GM18519 (cell line): Measurements from ENCODE around the gene FNDC3B.

Experiments used
- ATAC-seq: cut with Tn5 transposase; IDR thresholded peaks from one replicate; pipeline ENCODE4 v1.9.1; 2021; ENCODE audit warnings: mild to moderate bottlenecking, moderate library complexity; ENCODE audit not compliant: unreplicated experiment, low FRiP score

Gene FNDC3B

DNA sequence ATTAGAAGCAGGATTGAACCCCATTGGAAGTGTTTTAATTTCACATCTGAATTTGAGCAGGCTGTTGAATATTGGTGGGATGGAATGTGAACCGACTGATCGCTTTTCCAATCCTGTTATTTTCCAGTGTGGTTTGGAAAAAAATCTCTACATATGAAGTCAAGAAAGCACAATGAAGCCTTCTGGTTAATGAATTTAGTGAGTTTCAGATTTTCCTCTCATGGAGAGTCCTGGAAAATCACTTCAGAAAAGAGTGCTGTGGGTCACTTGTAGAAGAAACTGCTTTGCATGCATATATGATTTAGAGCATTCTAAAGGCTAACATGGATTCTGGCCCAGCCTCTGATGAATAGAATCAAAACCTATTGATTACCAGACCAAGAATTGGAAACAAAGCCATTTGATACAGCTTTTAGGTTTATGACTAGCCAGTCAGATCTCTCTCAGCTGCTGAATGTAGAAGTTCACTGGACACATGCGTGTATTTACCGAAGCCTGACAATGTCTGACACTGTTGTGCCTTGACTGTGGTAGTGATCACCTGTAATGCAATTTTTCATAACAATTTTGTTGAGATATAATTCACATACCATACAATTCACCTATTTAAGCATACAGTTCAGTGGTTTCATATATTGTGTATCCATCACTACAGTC is 121.9 kb downstream of the FNDC3B start:
- no peak for ATAC-seq

DNA sequence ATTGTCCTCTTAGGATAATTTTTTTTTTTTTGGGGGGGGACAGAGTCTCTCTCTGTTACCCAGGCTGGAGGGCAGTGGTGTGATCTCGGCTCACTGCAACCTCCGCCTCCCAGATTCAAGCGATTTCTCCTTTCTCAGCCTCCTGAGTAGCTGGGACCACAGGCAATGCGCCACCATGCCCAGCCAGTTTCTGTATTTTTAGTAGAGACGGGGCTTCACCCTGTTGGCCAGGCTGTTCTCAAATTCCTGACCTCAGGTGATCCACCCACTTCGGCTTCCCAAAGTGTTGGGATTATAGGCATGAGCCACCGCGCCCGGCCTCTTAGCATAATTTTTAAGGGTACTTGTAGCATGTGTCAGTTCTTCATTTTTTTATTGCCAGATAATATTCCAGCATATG is 122.6 kb downstream of the FNDC3B start:
- ATAC-seq, result no peak

DNA sequence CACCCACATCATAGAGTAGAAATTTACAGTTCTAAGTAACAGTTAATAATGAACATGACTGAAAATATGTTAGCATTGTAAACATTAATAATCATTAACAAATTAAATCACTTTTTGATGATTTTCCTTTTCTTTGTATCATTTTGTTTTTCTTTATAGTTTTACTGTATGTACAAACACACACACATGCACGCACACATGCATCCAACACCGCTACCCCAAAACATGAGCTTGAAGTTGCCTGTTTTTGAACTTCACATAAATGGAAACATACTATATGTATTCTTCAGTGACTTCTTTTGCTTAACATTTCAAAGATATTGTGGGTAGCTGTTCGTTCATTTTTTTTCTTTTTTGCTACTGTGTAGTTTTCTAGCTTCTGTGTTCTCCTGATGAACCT is 123.9 kb downstream of the FNDC3B start:
- no peak for ATAC-seq

DNA sequence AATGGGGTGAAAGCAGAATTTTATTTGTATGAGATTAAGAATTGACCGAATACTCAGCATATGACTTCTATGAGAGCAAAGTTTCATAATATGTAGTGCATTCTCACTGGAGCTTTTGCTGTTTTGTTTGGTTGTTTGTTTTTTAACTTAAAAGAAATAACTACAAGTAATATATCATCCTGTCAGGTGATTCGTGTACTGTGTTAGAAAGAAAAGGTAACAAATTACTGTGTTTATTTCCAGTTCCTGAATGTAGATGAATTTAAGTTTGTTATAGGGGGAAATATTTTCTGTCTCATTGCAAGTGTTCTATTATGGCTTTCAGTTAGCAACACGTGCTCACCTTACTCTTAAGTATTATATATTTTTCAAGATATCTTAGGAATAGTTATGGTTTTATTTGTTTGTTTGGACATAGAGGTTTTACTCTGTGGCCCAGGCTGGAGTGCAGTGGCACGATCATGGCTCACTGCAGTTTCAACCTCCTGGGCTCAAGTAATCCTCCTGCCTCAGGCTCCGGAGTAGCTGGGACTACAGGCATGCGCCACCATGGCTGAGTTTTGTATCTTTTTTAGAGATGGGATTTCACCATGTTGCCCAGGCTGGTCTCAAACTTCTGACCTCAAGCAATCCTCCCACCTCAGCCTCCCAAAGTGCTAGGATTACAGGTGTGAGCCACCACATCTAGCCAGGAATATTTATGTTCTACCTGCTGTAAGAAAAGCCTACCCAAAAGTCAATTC is 125.4 kb downstream of the FNDC3B start:
- no peak for ATAC-seq

DNA sequence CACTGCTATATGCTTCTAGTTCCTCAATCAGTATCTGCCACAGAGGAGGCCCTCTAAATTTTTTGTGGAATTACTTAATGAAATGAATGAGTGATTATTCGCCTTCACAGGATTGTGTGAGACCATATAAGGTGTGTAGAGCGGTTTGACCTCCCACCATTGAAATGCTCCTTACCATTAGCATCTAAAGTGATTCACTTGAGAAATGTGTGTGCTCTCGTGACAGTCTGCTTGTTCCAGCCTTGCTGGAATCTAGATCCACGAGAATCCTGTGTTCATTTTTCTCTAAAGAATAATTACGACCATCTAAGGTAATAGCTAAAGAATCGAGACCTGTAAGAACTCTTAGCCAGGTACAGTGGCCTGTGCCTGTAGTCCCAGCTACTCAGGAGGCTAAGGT is 126.9 kb downstream of the FNDC3B start:
- no peak for ATAC-seq

DNA sequence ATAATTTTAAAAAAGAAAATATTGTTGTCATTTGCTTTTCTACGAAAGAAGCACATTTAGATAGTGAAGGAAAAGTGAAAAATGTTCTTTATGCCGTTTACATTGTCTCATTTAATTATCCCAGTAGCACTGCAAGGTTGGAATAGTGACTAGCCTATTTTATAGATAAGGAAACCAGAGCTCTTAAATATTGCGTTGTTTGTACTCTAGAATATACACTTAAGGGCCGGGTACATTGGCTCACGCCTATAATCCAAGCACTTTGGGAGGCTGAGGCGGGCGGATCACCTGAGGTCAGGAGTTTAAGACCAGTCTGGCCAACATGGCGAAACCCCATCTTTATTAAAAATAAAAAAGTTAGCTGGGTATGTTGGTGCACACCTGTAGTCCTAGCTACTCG is 127.5 kb downstream of the FNDC3B start:
- ATAC-seq, result no peak

DNA sequence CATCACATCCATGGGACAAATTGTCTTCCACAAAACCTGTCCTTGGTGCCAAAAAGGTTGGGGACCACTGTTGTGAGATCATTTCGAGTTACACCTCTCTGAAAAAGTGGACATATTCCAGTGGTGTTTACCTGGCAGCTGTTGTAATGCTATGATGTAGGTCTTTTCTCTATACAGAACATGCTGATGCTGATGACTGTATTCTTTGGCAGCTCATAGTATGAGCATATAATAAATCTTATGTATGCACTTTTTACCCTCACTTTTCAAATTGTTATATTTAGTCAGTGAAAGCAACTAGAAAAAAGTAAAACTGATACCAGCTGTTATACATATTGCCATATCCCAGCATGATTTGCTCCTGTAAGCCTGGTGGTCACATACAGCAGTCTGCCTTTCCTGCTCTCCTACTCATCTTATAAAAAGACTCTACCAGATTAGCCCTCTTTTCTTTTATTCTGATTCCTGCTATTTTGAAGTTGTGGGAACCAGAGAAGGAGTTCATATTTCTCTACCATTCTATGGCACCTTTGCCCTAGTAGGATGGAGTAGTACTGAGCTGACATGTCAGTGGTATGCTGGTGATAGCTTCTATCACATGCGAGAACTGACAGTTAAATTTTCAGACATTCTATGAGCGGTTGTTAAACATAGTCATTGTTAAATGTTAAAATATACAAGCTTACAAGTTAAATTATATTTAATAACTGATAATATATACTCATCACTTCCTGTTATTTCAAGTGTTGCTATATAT is 128.7 kb downstream of the FNDC3B start:
- no peak for ATAC-seq

DNA sequence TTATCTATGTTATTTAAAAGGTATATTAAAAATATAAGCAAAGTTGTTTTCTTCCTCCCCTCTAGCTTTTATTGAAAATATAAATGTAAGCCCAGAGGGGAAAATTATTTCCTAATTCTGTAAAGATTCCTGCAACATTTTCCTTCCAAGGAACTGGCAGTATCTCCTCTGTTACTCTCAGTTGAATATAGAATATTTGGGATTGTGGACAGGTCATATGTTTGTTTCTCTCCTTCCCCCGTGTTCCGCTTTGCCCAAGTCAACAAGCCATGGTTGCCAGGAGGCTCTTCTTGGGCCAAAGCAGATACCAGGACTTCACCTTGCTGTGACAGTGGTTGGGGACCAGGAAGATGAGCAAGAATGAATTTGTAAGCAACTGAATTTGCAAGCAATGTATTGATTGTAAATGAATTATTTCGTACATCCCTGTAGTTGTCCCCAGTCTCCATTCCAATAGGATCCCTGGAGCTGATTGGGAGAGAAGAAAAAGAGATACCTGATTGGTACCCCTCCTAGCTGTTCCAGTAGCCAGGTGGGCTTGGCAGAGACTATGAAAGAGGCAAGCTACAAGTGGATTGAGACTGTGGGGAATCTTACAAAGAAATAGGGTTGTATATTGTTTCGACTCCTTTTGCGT is 130.8 kb downstream of the FNDC3B start:
- ATAC-seq, result no peak

DNA sequence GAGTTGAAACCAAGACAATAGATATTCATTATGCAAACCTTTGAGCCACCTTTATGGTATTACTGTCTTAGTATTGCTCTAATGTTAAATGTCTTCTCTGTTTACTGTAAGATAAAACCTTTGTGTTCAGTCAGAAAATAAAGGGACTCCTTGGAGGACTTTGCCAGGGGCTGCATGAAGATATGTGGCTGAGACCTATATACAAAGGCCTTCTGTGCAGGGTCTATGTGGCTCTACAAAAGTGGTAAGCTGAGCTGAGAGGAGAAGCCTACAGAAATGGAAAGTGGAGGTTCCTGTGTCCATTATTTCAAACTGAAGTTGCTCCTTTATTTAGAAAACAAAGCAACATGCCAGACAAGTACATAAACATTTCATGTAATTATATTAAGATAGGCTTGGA is 131.5 kb downstream of the FNDC3B start:
- no peak for ATAC-seq

DNA sequence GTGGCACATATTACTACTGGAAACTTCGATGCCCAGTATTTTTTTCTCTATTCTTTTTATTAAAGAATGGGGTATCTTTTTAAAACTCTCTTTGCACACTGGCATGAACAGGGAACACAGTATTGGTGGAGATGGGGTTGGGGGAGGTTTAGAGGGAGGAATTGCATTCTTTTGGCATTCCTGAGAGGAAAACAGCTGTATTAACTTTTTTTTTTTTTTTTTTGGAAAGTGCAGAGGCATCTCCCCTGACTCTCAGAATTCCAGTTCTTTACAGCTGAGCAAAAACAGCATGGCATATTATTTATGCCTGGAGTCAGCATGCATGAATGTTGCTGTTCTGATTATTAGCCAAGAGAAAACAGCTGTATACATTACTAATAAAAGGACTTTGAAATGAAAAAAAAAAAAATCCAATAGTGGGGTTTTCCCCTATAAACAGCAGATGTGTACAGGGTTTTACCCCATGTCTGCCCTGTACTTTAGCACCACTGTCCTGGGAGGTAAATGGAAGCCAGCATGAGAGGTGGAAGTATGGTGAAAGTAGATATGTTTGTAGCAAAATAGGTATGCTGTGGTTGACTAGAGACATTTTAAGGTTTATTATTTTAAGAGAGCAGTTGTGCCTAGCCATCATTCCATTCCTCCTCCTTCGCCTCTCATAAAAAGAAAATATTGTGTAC is 132.2 kb downstream of the FNDC3B start:
- ATAC-seq, result no peak

DNA sequence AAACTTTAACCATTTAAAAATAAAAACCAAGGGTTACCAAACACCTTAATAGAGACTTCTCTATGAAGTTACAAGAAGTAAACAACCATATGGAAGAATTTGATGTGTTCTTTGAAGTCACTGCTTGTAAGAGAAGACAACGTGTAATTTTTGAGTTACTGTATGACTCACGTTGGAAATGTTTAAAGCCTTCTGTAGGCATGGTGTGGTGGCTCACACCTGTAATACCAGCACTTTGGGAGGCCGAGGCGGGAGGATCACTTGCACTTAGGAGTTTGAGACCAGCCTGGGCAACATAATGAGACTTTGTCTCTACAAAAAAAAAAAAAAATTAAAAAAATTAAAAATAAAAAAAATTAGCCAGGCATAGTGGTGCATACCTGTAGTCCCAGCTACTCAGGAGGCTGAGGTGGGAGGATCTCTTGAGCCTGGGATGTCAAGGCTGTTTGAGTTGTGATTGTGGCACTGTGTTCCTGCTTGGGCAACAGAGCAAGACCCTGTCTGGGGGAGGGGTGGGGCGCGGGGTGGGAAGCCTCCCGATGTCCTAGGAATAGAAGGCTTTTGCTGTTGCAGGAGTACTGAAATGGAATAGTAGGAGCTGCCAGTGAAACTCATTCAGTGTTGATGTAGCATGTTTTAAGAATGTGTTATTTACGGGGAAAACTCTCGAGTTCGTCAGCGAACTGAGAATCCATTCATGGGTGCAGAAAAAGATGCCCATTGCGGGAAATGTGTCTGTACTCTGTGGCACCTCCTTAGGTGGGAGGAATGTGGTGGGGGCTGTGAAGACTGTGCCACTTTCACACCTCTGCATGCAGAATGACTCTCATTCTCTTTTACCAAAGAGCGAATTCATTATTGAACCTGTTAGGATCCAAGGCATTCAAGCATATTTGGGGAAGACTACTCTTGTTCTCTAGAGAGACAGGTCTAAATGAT is 134.2 kb downstream of the FNDC3B start:
- ATAC-seq, result no peak

DNA sequence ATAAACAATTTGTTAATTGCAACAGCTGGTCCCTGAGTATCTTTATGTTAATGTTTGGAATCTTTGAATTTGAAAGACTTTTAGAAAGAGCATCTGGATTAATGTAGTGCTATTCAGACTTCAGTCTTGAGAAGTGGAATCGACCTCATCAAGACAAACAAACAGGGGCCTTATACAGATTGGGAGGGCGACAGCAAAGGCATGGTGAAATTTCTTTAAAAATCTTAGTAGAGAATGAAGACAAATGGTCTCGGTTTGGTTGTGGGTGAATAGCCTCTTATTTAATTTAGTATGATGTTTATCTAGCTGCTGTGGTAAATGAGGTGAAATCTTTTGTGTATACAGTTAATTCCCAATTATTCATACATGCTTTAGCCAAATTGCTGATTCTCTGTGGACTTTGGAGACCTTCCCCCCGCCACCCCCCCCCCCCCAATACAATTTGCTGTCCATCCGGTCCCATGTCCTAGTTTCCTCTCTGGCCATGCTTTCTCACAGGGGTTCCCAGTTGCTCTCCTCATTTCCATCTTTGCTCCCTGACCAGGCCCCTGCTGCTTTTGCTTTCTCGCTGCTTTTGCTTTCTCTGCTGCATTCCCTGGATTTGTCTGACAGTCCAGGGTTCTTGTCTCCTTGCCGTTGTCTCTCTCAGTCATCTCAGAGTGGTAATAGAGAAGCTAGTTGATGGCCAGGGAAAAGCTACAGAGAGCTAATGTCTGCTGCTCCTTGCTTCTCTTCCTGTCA is 135.3 kb downstream of the FNDC3B start:
- ATAC-seq, result no peak

DNA sequence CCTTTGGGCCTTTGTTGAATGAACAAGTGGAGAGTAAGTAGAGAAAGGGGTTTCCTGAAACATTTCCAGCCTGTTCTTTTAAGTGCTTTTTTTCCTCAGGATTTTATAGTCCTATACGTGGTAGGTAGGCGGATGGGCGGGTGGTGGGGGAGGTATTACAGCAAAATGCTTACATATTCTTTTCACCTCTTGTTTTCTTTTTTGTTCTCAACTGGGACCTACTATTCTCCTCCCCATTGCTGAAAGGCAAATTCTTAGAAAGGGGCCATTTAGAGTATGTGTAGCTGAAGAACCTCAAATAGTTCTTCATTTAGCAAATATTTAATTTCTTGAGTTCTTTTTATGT is 135.8 kb downstream of the FNDC3B start:
- ATAC-seq, result no peak

DNA sequence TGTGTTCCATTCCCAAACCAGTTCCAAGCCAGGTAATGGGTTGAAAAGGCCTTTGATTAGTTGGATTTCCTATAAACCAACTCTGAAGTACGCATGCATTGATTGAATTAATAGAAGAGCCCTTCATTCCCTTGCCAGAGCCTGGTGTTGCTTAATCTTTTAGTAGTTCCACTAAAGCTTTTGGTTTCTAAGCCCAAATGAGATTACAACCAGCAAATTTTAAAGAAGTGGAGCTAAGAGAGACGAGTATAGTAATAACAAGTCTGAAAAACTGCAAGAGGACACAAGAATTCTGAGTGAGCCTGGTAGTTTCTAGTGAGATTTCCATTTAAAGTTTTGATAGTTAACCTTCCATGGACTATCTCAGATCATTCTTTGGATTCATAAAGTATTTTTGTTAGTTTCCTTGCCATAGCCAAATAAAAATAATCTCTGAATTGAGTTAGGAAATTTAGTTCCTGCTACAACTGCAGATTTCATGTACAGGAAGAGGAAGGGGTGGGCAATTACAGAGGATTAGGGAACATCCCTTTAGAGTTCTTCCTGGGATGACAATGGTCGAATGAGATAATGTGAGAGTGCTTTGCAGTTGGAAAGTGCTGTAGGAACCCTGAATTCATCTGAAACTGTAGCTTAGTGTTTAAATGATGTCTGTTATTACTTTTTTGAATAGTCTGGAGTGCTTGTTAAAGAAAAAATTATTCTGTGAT is 136.8 kb downstream of the FNDC3B start:
- ATAC-seq, result no peak

DNA sequence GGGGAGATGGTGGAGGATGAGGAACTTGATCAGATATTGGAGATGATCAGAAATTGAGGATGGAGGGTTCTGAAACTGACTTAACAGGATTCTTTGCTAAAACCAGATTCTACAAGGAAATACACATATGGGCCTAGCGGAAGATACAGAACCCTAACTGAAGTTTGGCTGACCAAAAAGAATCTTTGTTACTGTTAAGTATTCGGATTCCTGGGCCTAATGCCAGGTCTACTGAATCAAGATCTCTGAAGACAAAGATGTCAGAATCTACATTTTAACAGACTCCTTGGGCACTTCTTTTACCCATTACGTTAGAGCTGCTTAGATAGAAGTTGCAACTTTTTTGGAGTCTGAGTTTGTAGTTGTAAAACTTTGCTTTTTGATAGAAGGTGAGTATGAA is 137.7 kb downstream of the FNDC3B start:
- ATAC-seq, result no peak

DNA sequence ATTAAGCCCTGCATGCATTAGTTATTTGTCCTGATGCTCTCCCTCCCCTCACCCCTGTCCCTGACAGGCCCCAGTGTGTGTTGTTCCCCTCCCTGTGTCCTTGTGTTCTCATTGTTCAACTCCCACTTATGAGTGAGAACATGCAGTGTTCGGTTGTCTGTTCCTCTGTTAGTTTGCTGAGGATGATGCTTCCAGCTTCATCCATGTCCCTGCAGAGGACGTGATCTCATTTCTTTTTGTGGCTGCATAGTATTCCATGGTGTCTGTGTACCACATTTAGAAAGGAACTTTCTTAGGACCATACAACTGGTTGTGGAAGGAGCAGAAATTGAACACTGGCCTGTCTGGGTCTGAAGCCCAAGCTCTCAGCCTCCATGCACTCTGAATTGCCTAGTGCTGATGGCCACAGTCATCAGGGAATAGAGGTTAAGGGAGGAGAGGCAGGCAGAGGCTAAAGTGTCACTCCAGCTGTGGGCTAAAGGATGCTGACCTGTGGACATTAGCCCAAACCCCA is 138.5 kb downstream of the FNDC3B start:
- no peak for ATAC-seq

DNA sequence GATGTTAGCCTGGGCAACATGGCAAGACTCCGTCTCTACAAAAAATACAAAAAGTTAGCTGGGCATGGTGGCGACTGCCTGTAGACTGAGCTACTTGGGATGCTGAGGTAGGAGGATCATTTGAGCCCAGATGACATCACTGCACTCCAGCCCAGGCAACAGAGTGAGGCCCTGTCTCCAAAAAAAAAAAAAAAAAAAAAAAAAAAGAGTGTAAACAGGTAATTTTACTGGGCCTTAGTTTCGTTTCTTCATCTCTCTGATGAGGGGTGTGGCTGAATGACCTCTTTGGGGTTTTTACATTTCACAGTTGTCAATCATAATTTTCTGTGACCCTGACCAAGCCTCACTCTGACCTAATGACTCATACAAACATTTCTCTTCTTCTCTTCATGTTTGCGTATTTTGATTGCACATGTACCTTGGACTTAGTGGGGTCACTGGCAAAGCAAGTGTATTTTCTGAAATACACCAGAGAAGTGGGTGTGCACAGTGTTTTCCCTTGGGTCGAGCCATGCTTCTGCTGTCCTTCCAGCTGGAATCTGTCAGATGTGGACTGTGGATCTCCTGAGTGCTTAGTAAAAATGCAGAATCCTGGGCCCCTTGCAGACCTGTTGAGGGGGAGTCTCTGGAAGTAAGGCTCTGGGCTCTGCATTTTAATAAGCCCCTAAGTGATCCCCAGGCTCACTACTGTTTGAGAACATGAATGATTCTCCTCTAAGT is 140.5 kb downstream of the FNDC3B start:
- ATAC-seq, result no peak

DNA sequence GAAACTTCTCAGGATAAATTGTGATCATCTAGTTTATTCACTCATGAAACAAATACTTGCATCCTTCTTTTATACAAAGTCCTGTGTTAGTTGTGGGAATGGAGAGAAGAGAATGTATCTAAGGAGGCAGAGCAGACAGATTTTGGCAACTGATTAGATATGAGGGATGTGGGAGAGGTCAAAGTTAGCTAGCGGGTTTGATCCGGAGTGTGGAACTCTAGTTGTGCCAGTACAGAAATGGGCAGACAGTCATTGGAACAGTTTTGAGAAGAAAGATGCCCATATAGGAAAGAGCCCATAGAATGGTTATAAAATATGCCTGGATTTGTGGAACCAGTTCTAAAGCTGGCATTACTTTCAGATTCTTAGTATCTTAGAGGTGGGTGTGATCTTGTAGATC is 141.1 kb downstream of the FNDC3B start:
- ATAC-seq, result no peak
